Left kidney (tissue), 2 donors: ENCODE results near the gene TSN. TPM values are rescaled to one million over a fixed set of nuclear protein-coding genes. Genes with fewer than 3 reads are reported as not detected.

Experiments used
- DNase-seq: peaks from one replicate; pipeline ENCODE4 v3.0.0-alpha.2; 2013
- polyA plus RNA-seq: library from polyadenylated mRNA; unstranded; fragments of 120-200 nt; gene quantifications from one replicate; pipeline ENCODE4 v1.2.1, GENCODE V29; 2013; ENCODE audit not compliant: insufficient read length

Gene TSN
- polyA plus RNA-seq, 1 donor = 108 TPM

- DNase-seq = no peak
Observed at GRCh38 chr2:121740973-121741372, 14.5 kb upstream of the TSN start.

- no peak for DNase-seq
Observed at GRCh38 chr2:121741450-121741849, 14.0 kb upstream of the TSN start.

DNA sequence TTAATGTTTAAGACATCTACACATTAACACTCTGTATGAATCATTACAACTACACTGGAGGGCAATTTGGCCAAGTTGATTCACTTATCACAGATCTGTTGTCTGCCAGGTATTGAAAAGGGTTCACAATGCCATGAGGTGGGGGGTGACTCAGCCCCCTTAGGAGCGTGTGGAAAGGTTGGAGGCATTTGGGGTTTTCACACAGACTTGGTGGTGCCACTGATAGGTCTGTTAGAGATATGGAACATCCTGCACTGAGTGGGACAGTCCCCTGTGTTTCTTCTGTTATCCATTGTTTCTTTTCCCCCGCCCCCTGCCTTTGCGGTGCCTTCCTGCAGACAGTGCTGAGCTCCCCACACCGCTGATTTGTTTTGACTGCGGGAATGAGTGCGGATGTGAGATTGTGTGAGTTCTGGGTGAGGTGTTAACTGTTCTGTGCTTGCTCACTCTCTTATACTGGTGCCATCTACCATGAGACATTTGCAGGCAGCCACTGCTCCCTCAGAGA is 9.3 kb upstream of the TSN start:
- DNase-seq = no peak

GRCh38 chr2:121748202-121748601 is 7.2 kb upstream of the TSN start:
- no peak for DNase-seq

DNA sequence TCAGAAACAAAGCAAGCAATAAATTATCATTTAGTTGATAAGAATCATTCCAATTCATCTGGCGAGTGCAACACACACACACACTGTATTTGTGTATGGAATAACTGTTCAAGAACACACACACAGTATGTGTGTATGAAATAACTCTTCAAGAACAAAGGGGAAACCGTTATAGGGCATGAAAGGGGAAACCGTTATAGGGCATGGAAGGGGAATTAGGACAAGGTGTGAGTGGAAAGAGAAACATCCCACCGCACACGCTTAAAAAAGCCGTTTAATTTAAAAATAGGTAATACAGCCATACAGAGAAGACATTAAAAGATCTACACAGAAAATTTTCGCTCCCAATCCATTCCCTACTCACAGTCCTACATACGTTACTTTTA is 607 bp upstream of the TSN start:
- DNase-seq = no peak

- DNase-seq = no peak
Observed at GRCh38 chr2:121764681-121765228, 9.3 kb downstream of the TSN start.

DNA sequence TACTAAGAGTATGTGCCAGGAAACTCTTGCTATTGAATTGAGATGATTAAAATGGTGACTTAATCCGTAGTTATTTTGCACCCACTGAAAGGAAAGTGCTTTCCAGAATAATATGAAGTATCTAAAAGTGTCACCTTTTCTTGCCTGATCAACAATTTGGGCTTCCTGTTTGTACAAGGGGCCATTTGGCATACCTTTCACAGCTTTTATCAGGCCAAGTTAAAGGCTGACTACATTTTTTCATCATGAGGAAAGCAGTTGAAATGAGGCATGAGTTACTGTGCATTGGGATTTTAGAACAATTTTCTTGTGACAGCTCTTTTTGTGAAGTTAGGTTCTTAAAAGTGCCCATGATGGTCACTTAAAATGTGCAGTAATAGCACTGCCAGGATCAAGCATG is 11.2 kb downstream of the TSN start:
- DNase-seq = no peak

DNA sequence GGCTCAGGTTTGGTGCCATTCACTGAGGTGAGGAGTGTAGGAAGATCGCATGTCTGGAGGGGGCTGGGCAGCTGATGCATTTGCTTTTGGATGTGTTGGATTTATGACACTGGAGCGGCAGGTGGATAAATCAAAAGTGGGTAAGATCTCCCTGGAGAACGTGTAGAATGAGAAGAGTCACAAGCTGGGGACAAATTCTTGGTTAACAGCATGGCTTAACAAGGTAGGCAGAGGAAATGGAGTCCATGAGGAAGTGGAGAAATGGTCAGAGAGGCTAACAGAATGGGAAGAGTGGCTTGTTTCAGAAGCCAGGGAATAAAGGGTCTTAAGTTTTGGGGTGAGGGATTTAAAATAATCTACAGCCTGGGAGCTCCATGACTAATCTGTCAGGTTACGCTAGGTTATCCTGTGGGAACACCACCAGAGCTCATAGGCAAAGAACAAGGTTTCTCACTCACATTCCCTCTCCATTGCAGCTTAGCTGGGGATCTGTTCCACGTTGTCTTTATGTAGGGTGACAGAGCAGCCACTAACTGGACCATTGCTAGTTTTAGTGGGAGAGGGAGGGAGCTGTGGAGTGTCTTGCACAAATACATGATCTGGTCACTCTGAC is 12.8 kb downstream of the TSN start:
- DNase-seq = no peak

- peak; percentile 52 for DNase-seq
Observed at GRCh38 chr2:121771976-121772742, 16.7 kb downstream of the TSN start.

DNA sequence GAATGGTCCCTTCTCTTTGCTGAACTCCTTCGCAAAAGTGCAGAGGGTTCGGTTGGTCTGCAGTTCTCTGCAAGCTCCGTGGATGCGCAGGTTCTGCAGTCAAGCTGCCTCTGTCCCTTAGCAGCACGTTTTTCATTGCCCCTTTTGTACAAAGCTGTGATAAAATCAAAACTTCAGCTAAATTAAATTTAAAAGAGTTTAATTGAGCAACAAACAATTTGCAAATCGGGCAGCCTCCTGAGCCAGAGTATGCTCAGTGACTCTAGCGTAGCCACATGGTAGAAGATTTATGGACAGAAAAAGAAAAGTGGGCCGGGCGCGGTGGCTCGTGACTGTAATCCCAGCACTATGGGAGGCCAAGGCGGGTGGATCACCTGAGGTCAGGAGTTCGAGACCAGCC is 18.8 kb downstream of the TSN start:
- DNase-seq = no peak

DNA sequence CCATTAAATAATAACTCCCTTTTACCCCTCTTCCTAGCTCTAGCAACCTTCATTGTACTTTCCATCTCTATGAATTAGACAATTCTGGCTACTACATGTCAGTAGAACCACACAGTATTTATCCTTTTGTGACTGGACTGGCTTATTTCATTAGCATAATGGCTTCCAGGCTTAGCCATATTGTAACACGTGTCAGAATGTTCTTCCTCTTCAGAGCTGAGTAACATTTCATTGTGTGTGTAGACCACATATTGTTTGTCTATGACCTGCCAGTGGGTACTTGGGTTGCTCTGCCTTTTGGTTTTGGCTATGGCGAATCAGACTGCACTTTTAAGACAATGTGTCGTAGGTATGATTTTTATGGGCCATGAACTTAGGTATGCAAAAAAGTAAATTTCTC is 20.9 kb downstream of the TSN start:
- no peak for DNase-seq

DNA sequence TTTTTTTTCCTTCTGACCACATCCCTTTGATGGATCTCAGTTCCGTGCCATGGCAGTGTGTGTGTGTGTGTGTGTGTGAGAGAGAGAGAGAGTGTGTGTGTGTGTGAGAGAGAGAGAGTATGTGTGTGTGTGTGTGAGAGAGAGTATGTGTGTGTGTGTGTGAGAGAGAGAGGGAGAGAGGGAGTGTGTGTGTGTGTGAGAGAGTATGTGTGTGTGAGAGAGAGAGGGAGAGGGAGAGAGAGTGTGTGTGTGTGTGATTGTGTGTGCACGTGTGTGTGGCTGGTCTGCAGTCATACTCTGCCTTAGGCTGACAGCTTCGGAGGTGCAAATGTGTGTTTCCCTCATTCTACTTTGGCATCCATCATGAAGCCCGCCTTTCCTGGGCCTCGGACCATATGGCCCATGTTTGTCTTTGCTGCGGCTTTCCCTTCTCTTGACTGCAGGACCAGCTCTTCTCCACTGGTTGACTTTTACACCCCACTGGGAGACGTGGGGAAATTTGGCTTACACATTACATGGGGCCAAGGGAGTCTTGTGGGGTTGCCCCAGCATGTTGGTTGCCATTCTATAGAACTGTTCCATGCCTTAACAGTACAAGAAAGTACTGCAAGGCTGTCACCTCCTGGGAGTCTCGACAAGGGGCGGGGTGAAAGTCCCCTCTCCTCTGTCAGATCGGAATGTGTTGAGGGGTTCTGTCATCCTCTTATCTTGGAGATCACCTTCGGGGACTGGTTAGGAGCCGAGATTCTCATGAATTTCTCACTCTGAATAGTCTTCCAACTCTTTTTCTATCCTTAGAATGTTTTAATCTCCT is 21.6 kb downstream of the TSN start:
- no peak for DNase-seq

- DNase-seq = no peak
Observed at GRCh38 chr2:121777699-121778058, 22.2 kb downstream of the TSN start.

DNA sequence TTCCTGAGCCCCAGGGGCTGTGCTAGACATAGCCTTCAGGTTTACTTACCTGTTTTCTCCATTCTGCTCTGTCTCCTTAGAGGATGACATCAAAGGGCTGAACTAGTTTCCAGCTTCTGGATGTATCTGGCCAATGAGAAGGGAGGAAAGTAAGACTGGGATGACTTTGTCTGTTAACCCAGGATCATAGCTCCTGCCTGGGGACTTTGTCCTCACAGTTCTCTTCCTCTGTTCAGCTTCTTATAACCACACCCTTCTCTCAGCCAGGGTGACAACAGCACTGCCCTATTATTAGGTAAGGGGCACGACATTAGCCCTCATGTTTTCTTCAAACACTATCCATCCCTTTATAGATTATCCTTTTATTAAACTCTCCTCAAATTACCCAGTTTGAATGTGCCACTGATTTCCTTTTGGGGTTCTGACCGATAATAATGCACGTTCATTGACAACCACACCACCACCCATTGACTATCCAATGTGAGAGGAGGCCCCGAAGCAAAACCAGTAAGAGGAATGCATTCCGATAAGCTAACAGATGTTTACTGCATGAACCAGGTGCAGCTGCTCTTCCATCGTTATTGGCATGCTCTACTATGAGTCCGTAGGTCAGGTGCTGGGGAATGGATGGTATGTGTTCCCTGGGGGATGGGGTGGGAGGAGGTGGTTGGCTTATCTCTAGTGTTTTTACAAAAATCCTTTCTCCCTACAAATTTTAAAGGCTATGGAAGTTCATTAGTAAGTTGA is 23.5 kb downstream of the TSN start:
- DNase-seq = no peak

DNA sequence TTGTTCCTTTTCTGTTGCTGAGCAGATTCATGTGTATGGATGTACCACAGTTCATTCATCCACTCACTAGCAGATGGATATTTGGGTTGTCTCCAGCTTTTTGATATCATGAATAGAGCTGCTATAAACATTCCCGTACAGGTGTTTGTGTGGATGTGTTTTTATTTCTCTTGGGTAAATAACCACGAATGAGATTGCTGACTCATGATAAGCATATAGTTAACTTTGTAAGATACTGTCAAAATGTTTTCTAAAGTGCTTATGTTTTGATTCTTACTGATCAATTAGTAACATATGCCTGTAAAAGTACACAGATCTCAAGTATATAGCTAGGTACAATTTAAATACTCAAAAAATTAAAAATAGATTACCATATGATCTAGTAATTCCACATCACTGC is 27.7 kb downstream of the TSN start:
- DNase-seq = no peak

GRCh38 chr2:121788685-121789084 is 33.2 kb downstream of the TSN start:
- DNase-seq = no peak

GRCh38 chr2:121790276-121790956 is 35.0 kb downstream of the TSN start:
- no peak for DNase-seq

DNA sequence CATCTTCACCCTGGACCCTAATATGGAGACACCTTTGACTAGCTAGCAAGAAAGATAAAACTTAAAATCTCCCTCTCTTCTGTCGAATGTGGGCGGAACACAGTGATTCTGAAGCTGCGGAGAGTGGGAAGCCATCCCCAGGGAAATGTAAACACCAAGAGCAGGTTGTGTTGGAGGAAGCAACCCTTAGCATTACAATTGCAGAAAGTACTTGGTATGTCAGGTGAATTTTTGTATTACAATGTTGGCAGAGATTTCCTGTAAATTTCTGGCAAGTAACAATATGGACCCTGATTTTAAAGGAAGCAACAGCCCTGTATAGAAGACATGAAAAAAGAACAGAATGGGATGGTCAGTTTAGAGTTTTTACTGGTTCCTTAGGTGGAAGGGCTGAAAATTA is 35.8 kb downstream of the TSN start:
- DNase-seq = no peak

- peak; percentile 27 for DNase-seq
Observed at GRCh38 chr2:121791801-121792221, 36.4 kb downstream of the TSN start.

- DNase-seq = no peak
Observed at GRCh38 chr2:121793816-121794215, 38.4 kb downstream of the TSN start.

- DNase-seq = no peak
Observed at GRCh38 chr2:121794233-121794632, 38.8 kb downstream of the TSN start.
